Activated CD8-positive, alpha-beta T cell treated with anti-CD3 and anti-CD28 coated beads, Interleukin-2, amount 10 ng/mL, durations not matched to agents 7 days and 5 days (primary cell): ENCODE results near the gene FOXO6. TPM values are rescaled to one million over a fixed set of nuclear protein-coding genes. Genes with fewer than 3 reads are reported as not detected.

Source experiments
- ATAC-seq: fragments of 150-1000 bp; cut with Tn5 transposase; one replicate; pipeline ENCODE4 v1.10.0; 2021; ENCODE audit warnings: moderate library complexity
- CTCF ChIA-PET: fragments of 350-600 bp; sonication (Branson Sonifier 250); formaldehyde crosslinking; loops from one replicate; lab custom pipeline; 2021; ENCODE audit warnings: antibody characterized with exemption; lab: Charles Lee
- POLR2A ChIA-PET: fragments of 350-600 bp; sonication (Branson Sonifier 250); formaldehyde crosslinking; loops from one replicate; lab custom pipeline; 2021; ENCODE audit warnings: antibody characterized with exemption; lab: Charles Lee
- DNase-seq: peaks from one replicate; pipeline ENCODE4 v3.0.0-alpha.2; 2020
- H3K27ac Mint-ChIP-seq: one replicate; pipeline ENCODE4 v1.8.0; 2021; ENCODE audit warnings: mild to moderate bottlenecking, mixed read lengths
- H3K27me3 Mint-ChIP-seq: one replicate; pipeline ENCODE4 v1.8.0; 2021; ENCODE audit warnings: low read depth, mixed read lengths
- H3K36me3 Mint-ChIP-seq: one replicate; pipeline ENCODE4 v1.8.0; 2021; ENCODE audit warnings: low read depth, mixed read lengths
- H3K4me1 Mint-ChIP-seq: one replicate; pipeline ENCODE4 v1.8.0; 2021; ENCODE audit warnings: low read depth, mixed read lengths
- H3K4me3 Mint-ChIP-seq: one replicate; pipeline ENCODE4 v1.8.0; 2021; ENCODE audit warnings: mild to moderate bottlenecking, mixed read lengths
- H3K9me3 Mint-ChIP-seq: one replicate; pipeline ENCODE4 v1.8.0; 2022; ENCODE audit warnings: mixed read lengths; ENCODE audit not compliant: insufficient read depth
- total RNA-seq, 2 experiments: library from RNA; stranded (reverse); gene quantifications; one replicate each; pipeline ENCODE4 v1.2.3, GENCODE V29; 2021

The FOXO6 gene
- total RNA-seq, 2 experiments from 2014 or later = 0.24 to 0.31 TPM

GRCh38 chr1:41417335-41417682 lies 56.1 kb downstream of the FOXO6 start:
- Mint-ChIP-seq H3K27me3 (no peaks in the 10 kb centered on the region), H3K4me1 (no peaks in the 10 kb centered on the region), H3K36me3 (no peaks in the 10 kb centered on the region), H3K9me3 (no peaks in the 10 kb centered on the region), H3K27ac (no peak overlapping the region), H3K4me3 (no peak overlapping the region)
- no peak for DNase-seq
- ChIA-PET POLR2A (no interaction called here), CTCF (interaction anchor here (0.6 to 3.6 kb wide), 15 partner anchors 9 to 242 kb away, joined by 3 to 28 read pairs (median 4); no protein-coding TSS in a partner anchor)
- no peak for ATAC-seq

GRCh38 chr1:41417746-41418145 lies 56.5 kb downstream of the FOXO6 start:
- H3K9me3 Mint-ChIP-seq = no peaks in the 10 kb centered on the region
- DNase-seq (no peak), ATAC-seq (no peak)
- no peaks in the 10 kb centered on the region for H3K4me1 Mint-ChIP-seq
- no peak overlapping the region for H3K27ac Mint-ChIP-seq
- H3K27me3 Mint-ChIP-seq = no peaks in the 10 kb centered on the region
- H3K4me3 Mint-ChIP-seq = no peak overlapping the region
- POLR2A ChIA-PET = no interaction called here
- no peaks in the 10 kb centered on the region for H3K36me3 Mint-ChIP-seq
- CTCF ChIA-PET = interaction anchor here (0.6 to 3.6 kb wide), 16 partner anchors 9 to 243 kb away, joined by 3 to 28 read pairs (median 4); no protein-coding TSS in a partner anchor

GRCh38 chr1:41418857-41419583 lies 57.8 kb downstream of the FOXO6 start:
- no peak overlapping the region for H3K4me3 Mint-ChIP-seq
- ATAC-seq = no peak
- no peak overlapping the region for H3K27ac Mint-ChIP-seq
- H3K27me3 Mint-ChIP-seq = no peaks in the 10 kb centered on the region
- no peak for DNase-seq
- ChIA-PET CTCF (interaction anchor here (1.6 to 3.6 kb wide), 3 partner anchors 96 to 157 kb away, joined by 4 to 28 read pairs (median 9); no protein-coding TSS in a partner anchor), POLR2A (no interaction called here)
- no peaks in the 10 kb centered on the region for H3K4me1 Mint-ChIP-seq
- no peaks in the 10 kb centered on the region for H3K36me3 Mint-ChIP-seq
- no peaks in the 10 kb centered on the region for H3K9me3 Mint-ChIP-seq

- H3K27ac Mint-ChIP-seq = no peak overlapping the region
- H3K27me3 Mint-ChIP-seq = no peaks in the 10 kb centered on the region
- H3K36me3 Mint-ChIP-seq = no peaks in the 10 kb centered on the region
- POLR2A ChIA-PET = no interaction called here
- no peak for ATAC-seq
- no peaks in the 10 kb centered on the region for H3K9me3 Mint-ChIP-seq
- no peak overlapping the region for H3K4me3 Mint-ChIP-seq
- CTCF ChIA-PET = interaction anchor here (1.6 to 3.6 kb wide), 2 partner anchors 136 to 157 kb away, joined by 4 to 28 read pairs; no protein-coding TSS in a partner anchor
- no peak for DNase-seq
- H3K4me1 Mint-ChIP-seq = no peaks in the 10 kb centered on the region
Observed at GRCh38 chr1:41419584-41420295, 58.5 kb downstream of the FOXO6 start.

- Mint-ChIP-seq H3K9me3 (no peaks in the 10 kb centered on the region), H3K4me3 (no peak overlapping the region), H3K4me1 (no peaks in the 10 kb centered on the region), H3K27ac (no peak overlapping the region), H3K36me3 (no peaks in the 10 kb centered on the region), H3K27me3 (no peaks in the 10 kb centered on the region)
- DNase-seq = no peak
- POLR2A ChIA-PET = no interaction called here
- ATAC-seq = no peak
- CTCF ChIA-PET = interaction anchor here (3.6 kb wide), 1 partner anchor 137 kb away, joined by 28 read pairs; no protein-coding TSS in a partner anchor
Observed at GRCh38 chr1:41420351-41420750, 59.1 kb downstream of the FOXO6 start.

GRCh38 chr1:41420860-41421259 lies 59.6 kb downstream of the FOXO6 start:
- ATAC-seq (no peak), DNase-seq (no peak)
- Mint-ChIP-seq H3K4me3 (no peak overlapping the region), H3K27ac (no peak overlapping the region), H3K36me3 (no peaks in the 10 kb centered on the region), H3K9me3 (no peaks in the 10 kb centered on the region), H3K27me3 (no peaks in the 10 kb centered on the region), H3K4me1 (no peaks in the 10 kb centered on the region)
- POLR2A ChIA-PET = no interaction called here
- CTCF ChIA-PET = no interaction called here

- no peaks in the 10 kb centered on the region for H3K27me3 Mint-ChIP-seq
- no peak overlapping the region for H3K27ac Mint-ChIP-seq
- no peaks in the 10 kb centered on the region for H3K4me1 Mint-ChIP-seq
- H3K4me3 Mint-ChIP-seq = no peak overlapping the region
- no peaks in the 10 kb centered on the region for H3K36me3 Mint-ChIP-seq
- H3K9me3 Mint-ChIP-seq = no peaks in the 10 kb centered on the region
- ATAC-seq (no peak), DNase-seq (no peak)
- POLR2A ChIA-PET = no interaction called here
- CTCF ChIA-PET = no interaction called here
Observed at GRCh38 chr1:41422306-41422705, 61.1 kb downstream of the FOXO6 start.

GRCh38 chr1:41423511-41424191 lies 62.4 kb downstream of the FOXO6 start:
- Mint-ChIP-seq H3K27ac (no peak overlapping the region), H3K9me3 (no peaks in the 10 kb centered on the region), H3K27me3 (no peaks in the 10 kb centered on the region), H3K4me1 (no peaks in the 10 kb centered on the region), H3K36me3 (no peaks in the 10 kb centered on the region), H3K4me3 (no peak overlapping the region)
- ATAC-seq (no peak), DNase-seq (no peak)
- ChIA-PET CTCF (interaction anchor here (0.9 kb wide), 2 partner anchors 100 to 151 kb away, joined by 3 read pairs; no protein-coding TSS in a partner anchor), POLR2A (interaction anchor here (0.5 kb wide), 1 partner anchor 160 kb away, joined by 3 read pairs; no protein-coding TSS in a partner anchor)

GRCh38 chr1:41424581-41425118 lies 63.4 kb downstream of the FOXO6 start:
- no peak overlapping the region for H3K27ac Mint-ChIP-seq
- no peaks in the 10 kb centered on the region for H3K9me3 Mint-ChIP-seq
- no peak overlapping the region for H3K4me3 Mint-ChIP-seq
- ATAC-seq = no peak
- no peak for DNase-seq
- H3K36me3 Mint-ChIP-seq = no peaks in the 10 kb centered on the region
- H3K27me3 Mint-ChIP-seq = no peaks in the 10 kb centered on the region
- POLR2A ChIA-PET = no interaction called here
- H3K4me1 Mint-ChIP-seq = no peaks in the 10 kb centered on the region
- CTCF ChIA-PET = no interaction called here

- no peak overlapping the region for H3K27ac Mint-ChIP-seq
- H3K4me3 Mint-ChIP-seq = no peak overlapping the region
- H3K36me3 Mint-ChIP-seq = no peaks in the 10 kb centered on the region
- H3K9me3 Mint-ChIP-seq = no peaks in the 10 kb centered on the region
- ATAC-seq (no peak), DNase-seq (no peak)
- no peaks in the 10 kb centered on the region for H3K4me1 Mint-ChIP-seq
- no peaks in the 10 kb centered on the region for H3K27me3 Mint-ChIP-seq
- ChIA-PET POLR2A (no interaction called here), CTCF (no interaction called here)
Observed at GRCh38 chr1:41425369-41425768, 64.1 kb downstream of the FOXO6 start.

GRCh38 chr1:41426201-41426890 lies 65.1 kb downstream of the FOXO6 start:
- Mint-ChIP-seq H3K9me3 (no peaks in the 10 kb centered on the region), H3K4me3 (no peak overlapping the region), H3K27ac (no peak overlapping the region), H3K27me3 (no peaks in the 10 kb centered on the region), H3K36me3 (no peaks in the 10 kb centered on the region), H3K4me1 (no peaks in the 10 kb centered on the region)
- ChIA-PET CTCF (interaction anchor here (0.8 kb wide), 1 partner anchor 9 kb away, joined by 4 read pairs; no protein-coding TSS in a partner anchor), POLR2A (no interaction called here)
- no peak for ATAC-seq
- no peak for DNase-seq
